HG03039 (cell line): ENCODE results near the gene ALLC.

ENCODE experiments used
- ATAC-seq: cut with Tn5 transposase; IDR thresholded peaks from one replicate; pipeline ENCODE4 v1.9.1; 2021; ENCODE audit warnings: mild to moderate bottlenecking, moderate library complexity; ENCODE audit not compliant: unreplicated experiment

Gene ALLC

DNA sequence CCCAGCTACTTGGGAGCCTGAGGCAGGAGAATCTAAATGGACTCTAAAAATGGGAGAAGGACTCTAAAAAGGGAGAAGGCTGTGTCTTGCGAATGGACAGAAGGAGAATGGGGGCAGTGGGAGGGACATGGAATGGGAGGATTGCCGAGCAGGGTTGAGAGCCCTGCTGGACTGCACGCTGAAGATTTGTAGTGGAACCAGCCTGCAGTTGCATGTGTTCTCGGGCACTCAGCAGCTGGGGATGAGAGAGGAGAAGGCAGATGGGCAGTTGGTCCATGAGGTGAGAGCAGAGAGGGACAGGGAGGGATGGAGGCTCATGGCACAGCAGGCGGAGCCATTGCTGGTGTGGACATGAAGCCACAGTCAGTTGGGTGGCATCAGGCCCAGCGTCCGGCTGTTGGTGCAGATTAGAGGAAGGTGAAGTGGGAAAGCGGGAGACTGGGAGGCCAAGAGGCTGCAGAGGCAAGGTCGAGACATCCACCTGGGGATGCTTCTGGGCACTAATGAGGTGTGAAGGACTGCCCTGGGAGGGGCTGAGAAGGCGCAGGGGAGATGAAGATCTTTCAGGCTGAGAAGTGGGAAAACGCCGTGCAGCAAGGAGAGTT, 86.1 kb downstream of the ALLC start:
- no peak for ATAC-seq

DNA sequence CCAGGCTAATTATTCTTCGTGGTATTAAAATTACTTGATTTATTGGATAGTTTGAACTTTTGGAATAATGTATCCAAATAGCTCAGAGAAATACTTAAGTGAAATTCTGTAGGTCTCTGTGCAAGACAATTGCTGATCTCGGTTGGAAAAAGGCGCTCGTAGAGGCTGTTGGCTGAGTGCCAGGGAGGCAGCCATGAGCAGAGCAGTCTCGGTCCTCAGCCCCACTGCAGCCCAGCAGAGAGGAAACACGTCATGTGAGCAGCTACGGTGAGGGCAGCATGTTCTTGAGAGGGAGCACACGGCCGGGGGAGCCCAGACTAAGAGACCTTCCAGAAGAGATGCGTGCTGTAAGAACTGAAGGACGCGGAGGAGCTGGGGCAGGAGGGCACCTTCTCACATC, 87.9 kb downstream of the ALLC start:
- ATAC-seq = no peak

DNA sequence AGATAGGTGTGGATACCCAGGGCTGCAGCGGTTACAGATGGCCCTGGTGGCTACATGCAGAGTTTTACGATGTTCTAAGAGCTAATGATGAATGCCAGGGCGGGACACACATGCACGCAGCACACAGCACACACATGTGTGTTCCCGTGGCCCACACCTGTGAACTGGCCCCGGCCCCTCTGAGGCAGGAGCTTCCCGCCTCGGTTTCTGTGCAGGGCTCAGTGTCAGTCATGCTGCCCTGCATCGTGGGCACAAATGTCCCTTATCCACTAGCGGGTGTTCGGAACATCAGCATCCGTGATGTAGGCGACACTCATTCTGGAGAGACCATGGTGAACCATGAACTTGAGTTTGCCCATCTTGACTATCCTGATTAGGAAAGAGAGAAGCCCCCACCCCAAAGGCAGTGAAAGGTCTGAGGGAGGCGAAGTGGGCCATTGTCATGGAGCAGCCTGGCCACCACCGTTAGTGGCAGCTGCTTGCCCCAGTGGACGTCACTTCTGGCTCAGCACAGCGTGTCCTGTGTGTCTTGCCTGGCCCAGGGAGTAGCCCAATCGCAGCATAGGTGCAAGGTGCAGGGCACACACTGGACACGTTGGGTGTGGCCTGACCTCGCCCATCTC, 89.1 kb downstream of the ALLC start:
- no peak for ATAC-seq

DNA sequence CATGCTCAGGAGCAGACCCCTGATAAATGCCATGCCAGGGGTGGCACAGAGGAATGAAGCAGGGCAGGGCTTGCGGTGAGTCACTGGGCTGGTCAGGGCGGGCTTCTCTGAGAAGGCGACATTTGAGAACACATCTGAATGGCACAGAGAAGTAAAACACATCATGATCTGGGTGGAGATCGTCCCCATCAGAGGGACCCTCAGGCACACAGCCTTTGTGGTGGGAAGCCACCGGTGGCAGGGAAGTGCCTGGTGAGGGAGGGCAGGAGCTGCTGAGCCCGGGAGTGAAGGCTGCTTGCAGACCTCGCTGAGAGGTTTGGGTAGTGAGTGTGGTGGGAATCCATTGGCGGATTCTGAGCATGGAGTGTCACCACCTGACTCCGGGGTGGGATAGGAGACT, 89.8 kb downstream of the ALLC start:
- no peak for ATAC-seq

DNA sequence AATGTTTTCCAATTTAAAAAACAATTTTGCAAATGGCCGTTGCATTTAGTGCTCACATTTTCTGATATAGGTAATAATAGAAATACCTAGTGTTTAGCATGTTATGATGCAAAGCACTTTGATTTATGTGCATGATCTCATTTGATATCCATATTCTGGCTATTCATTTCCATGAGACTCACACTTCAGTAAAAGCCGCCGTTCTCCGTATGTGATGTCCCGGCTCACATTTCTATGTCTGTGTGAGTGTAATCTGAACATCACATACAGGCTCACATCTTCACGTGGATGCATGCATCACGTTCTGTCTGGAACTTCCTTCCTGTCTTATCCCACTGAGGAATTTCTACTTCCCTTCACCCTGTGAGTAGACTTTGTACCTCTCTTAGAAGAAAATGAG, 91.2 kb downstream of the ALLC start:
- ATAC-seq = no peak

DNA sequence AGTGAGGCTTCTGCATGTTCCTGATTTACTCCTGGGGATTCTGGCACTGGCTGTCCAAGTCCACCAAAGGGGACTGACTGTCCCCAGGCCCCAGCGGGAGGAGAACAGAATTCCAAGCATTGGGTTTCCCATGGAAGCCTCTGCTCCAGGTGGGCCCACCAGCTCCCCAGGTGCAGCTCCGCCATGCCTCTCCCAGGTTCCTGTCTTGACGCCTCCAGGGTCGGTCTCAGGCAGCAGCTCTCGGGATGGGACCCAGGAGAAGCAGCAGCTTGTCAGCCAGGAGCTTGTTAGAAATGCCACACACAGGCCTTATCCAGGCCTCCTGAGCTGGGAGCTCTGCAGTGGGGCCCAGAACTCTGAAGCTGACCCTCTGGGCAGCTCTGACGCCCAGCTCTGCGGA, 93.3 kb downstream of the ALLC start:
- no peak for ATAC-seq

DNA sequence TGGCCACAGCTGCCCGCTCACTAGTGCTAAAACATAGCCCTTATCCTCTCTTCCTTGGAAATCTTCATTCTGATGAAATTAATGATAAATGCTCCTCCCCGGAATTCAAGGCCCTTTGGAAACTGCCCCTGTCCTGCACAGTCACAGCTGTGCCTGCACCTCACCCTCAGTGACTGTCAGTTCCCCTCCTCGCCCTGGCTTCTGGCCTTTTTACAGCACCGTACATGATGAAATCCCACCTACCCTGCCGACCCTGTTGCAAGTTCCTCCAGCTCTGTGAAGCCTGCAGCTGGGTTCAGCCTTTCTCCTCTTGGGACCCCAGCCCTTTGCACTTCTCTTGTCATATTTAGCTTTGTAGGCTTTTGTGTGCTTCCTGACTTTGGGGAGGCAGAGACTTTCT, 93.8 kb downstream of the ALLC start:
- ATAC-seq = no peak
